OCI-LY3 (cell line): ENCODE measurements around the gene HRAS.

Source experiments
- CTCF ChIP-seq: fragments of 200-600, 300-600 bp; sonication (generic); IDR thresholded peaks from 2 replicates; pipeline ENCODE4 v1.5.1; 2014; ENCODE audit warnings: antibody characterized with exemption, low read length, low read depth
- EZH2phosphoT487 ChIP-seq: fragments of 200-600 bp; shearing (Covaris generic); IDR thresholded peaks from 2 replicates; pipeline ENCODE4 v1.6.1; 2018; ENCODE audit warnings: antibody characterized with exemption, mixed run types, low read depth

GRCh38 chr11:555780-556661 is 20.6 kb upstream of the HRAS start:
- TF ChIP-seq CTCF: no peak
- no peak for TF ChIP-seq EZH2phosphoT487
